HepG2 (cell line): ENCODE measurements around the gene XPO5. TPM values are rescaled to one million over a fixed set of nuclear protein-coding genes. Genes with fewer than 3 reads are reported as not detected.

Experiments used
- AGO2 ChIP-seq: fragments of 200-400 bp; formaldehyde crosslinking; optimal IDR thresholded peaks from 2 replicates; pipeline ENCODE3; 2017; ENCODE audit warnings: mild to moderate bottlenecking, low read depth, low read length, moderate library complexity
- CSRNP1 ChIP-seq: sonication (generic); formaldehyde crosslinking; IDR thresholded peaks from 2 replicates; pipeline ENCODE4 v1.8.1; 2023; ENCODE audit warnings: mild to moderate bottlenecking, missing genetic modification reagents
- DNMT3B ChIP-seq: conservative IDR thresholded peaks from 2 replicates; pipeline ENCODE4 v1.6.1; 2016; ENCODE audit warnings: missing biosample characterization, control low read depth
- ELF3 ChIP-seq: IDR thresholded peaks from 2 replicates; pipeline ENCODE4 v1.6.1; 2016; ENCODE audit warnings: missing genetic modification reagents, missing compliant biosample characterization
- FIP1L1 ChIP-seq: fragments of 200-400 bp; formaldehyde crosslinking; IDR thresholded peaks from 2 replicates; pipeline ENCODE4 v1.6.1; 2018; ENCODE audit warnings: low read depth, mild to moderate bottlenecking, low read length, moderate library complexity, borderline replicate concordance; ENCODE audit not compliant: insufficient read depth
- FOXK2 ChIP-seq: fragments of 450-650 bp; IDR thresholded peaks from 2 replicates; pipeline ENCODE4 v1.6.1; 2016
- MLLT10 ChIP-seq: sonication (generic); formaldehyde crosslinking; IDR thresholded peaks from 2 replicates; pipeline ENCODE4 v1.4.0; 2020; ENCODE audit warnings: missing genetic modification reagents
- MTF1 ChIP-seq: sonication (generic); formaldehyde crosslinking; IDR thresholded peaks from 2 replicates; pipeline ENCODE4 v1.5.0; 2020; ENCODE audit warnings: missing genetic modification reagents
- MYC ChIP-seq: sonication (generic); formaldehyde crosslinking; IDR thresholded peaks from 2 replicates; pipeline ENCODE4 v1.9.0; 2021; ENCODE audit warnings: missing genetic modification reagents, borderline replicate concordance
- MYNN ChIP-seq: sonication (generic); formaldehyde crosslinking; IDR thresholded peaks from 2 replicates; pipeline ENCODE4 v1.4.0; 2020; ENCODE audit warnings: mild to moderate bottlenecking, low read depth, missing genetic modification reagents
- RFXANK ChIP-seq: IDR thresholded peaks from 2 replicates; pipeline ENCODE4 v1.6.1; 2016
- SOX5 ChIP-seq: IDR thresholded peaks from 2 replicates; pipeline ENCODE4 v1.6.1; 2016; ENCODE audit warnings: borderline replicate concordance
- STAG1 ChIP-seq: sonication (generic); formaldehyde crosslinking; IDR thresholded peaks from 2 replicates; pipeline ENCODE4 v1.4.0; 2020; ENCODE audit warnings: missing genetic modification reagents
- USF2 ChIP-seq, 2 experiments: sonication (generic) in 1 of 2; formaldehyde crosslinking in 1 of 2; IDR thresholded peaks; 2 replicates each; pipeline versions ENCODE4 v1.5.1 to v1.6.1; 2011 to 2020; ENCODE audit warnings: borderline replicate concordance in 1 of 2, low read depth in 1 of 2, low read length in 1 of 2, mild to moderate bottlenecking in 1 of 2, missing genetic modification reagents in 1 of 2, moderate library complexity in 1 of 2
- ZNF121 ChIP-seq: sonication (generic); formaldehyde crosslinking; IDR thresholded peaks from 2 replicates; pipeline ENCODE4 v1.5.0; 2020; ENCODE audit warnings: mild to moderate bottlenecking, missing genetic modification reagents
- ZNF124 ChIP-seq: sonication (generic); formaldehyde crosslinking; IDR thresholded peaks from 2 replicates; pipeline ENCODE4 v1.4.0; 2020; ENCODE audit warnings: missing genetic modification reagents
- ZNF619 ChIP-seq: sonication (generic); formaldehyde crosslinking; IDR thresholded peaks from 2 replicates; pipeline ENCODE4 v1.4.0; 2020; ENCODE audit warnings: mild to moderate bottlenecking, missing genetic modification reagents
- ZXDC ChIP-seq: sonication (generic); formaldehyde crosslinking; IDR thresholded peaks from 2 replicates; pipeline ENCODE4 v1.5.0; 2020; ENCODE audit warnings: mild to moderate bottlenecking, missing genetic modification reagents
- polyA plus RNA-seq, 8 experiments: library from polyadenylated mRNA; depleted of rRNA in 3 of 8; stranded (reverse) in 7 of 8; unstranded in 1 of 8; fragments of >200 nt; fragmentation: Illumina TruSeq in 4 of 8; extraction: Trizol in 4 of 8; gene quantifications; 2 replicates each; pipeline versions ENCODE4 v1.2.1 to v1.2.3, GENCODE V29; 2011 to 2016; ENCODE audit warnings: low read depth in 4 of 8, missing spikeins in 1 of 8, mixed read lengths in 1 of 8; ENCODE audit not compliant: insufficient read depth in 1 of 8
- total RNA-seq, 5 experiments: library from RNA; depleted of rRNA; stranded (reverse); fragments of >200 nt; fragmentation: Illumina TruSeq; extraction: Trizol; gene quantifications; 2 replicates each; pipeline ENCODE4 v1.2.3, GENCODE V29; 2016; ENCODE audit warnings: low read depth in 1 of 5
- TF ChIP-seq, protein P1 (sequence below): sonication (generic); formaldehyde crosslinking; IDR thresholded peaks from 2 replicates; pipeline ENCODE4 v1.5.0; 2020; ENCODE audit warnings: missing genetic modification reagents
- TF ChIP-seq, protein P2 (sequence below): sonication (generic); formaldehyde crosslinking; IDR thresholded peaks from 2 replicates; pipeline ENCODE4 v1.8.0; 2022; ENCODE audit warnings: mild to moderate bottlenecking, missing genetic modification reagents

XPO5 gene
- total and polyA plus RNA-seq, 2 of the 13 experiments (the other 11 are each of a cell fraction or from before 2014, with no cell fraction given): 52.2 to 68.0 TPM

DNA sequence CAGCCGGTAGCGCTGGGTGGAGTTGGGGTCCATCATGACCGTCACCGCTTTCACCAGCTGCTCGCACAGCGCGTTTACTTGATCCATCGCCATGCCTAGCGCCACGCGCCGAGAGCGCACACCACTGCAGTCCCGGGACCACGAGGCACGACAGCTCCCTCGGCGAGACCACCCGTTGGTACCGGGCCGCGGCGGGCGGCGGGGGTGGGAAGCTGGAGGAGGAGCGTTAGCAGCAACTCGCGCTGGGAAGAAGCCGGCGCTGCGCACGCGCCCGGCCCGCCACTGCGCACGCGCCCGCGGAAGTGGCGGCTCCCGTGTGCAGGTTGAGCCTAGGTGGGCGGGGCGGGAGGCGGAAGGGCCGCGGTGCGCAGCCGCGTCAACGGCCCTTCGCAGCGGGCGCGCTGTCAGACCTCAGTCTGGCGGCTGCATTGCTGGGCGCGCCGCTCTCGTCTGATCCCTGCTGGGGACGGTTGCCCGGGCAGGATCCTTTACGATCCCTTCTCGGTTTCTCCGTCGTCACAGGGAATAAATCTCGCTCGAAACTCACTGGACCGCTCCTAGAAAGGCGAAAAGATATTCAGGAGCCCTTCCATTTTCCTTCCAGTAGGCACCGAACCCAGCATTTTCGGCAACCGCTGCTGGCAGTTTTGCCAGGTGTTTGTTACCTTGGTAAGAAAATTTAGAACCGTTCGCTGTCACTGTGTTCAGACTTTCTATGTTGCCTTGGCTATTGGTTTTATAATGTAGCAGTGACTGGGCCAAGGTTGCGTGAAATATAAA, at the start of gene XPO5, which contains the start of gene POLH (continued):
- TF ChIP-seq, protein P1, sequence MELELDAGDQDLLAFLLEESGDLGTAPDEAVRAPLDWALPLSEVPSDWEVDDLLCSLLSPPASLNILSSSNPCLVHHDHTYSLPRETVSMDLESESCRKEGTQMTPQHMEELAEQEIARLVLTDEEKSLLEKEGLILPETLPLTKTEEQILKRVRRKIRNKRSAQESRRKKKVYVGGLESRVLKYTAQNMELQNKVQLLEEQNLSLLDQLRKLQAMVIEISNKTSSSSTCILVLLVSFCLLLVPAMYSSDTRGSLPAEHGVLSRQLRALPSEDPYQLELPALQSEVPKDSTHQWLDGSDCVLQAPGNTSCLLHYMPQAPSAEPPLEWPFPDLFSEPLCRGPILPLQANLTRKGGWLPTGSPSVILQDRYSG (CRISPR knock-in tag): peak; percentile 95; the same call in 1 of the 2 replicates
- TF ChIP-seq SOX5 (CRISPR knock-in tag): peak; percentile 56; the same call in 1 of the 2 replicates
- TF ChIP-seq ZXDC: no peak; the same call in none of the 2 replicates
- 0 out of 2 replicates have a peak, but pooled peaks have one; percentile 48 for TF ChIP-seq MLLT10 (CRISPR knock-in tag)
- TF ChIP-seq FOXK2: no peak
- peak; percentile 98 for TF ChIP-seq DNMT3B (CRISPR knock-in tag)
- TF ChIP-seq ZNF121 (CRISPR knock-in tag): 0 out of 2 replicates have a peak, but pooled peaks have one; percentile 25
- TF ChIP-seq, protein P2, sequence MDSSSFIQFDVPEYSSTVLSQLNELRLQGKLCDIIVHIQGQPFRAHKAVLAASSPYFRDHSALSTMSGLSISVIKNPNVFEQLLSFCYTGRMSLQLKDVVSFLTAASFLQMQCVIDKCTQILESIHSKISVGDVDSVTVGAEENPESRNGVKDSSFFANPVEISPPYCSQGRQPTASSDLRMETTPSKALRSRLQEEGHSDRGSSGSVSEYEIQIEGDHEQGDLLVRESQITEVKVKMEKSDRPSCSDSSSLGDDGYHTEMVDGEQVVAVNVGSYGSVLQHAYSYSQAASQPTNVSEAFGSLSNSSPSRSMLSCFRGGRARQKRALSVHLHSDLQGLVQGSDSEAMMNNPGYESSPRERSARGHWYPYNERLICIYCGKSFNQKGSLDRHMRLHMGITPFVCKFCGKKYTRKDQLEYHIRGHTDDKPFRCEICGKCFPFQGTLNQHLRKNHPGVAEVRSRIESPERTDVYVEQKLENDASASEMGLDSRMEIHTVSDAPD (CRISPR knock-in tag): peak; percentile 73; the same call in 1 of the 2 replicates
- TF ChIP-seq ZNF124 (CRISPR knock-in tag): peak; percentile 80; the same call in 1 of the 2 replicates
- peak; percentile 12; the same call in 1 of the 2 replicates for TF ChIP-seq RFXANK (CRISPR knock-in tag)
- TF ChIP-seq CSRNP1 (CRISPR knock-in tag): peak; percentile 96
- no peak for TF ChIP-seq USF2 (IDR thresholded peaks at IDR 0.05; ENCODE audit: low read depth, low read length)
- TF ChIP-seq USF2 (CRISPR knock-in tag; IDR thresholded peaks at IDR 0.05; ENCODE audit: borderline replicate concordance): no peak; the same call in 1 of the 2 replicates
- 0 out of 2 replicates have a peak, but pooled peaks have one; percentile 7 for TF ChIP-seq STAG1 (CRISPR knock-in tag)
- peak; percentile 76 for TF ChIP-seq AGO2
- peak; percentile 89 for TF ChIP-seq ELF3 (CRISPR knock-in tag)
- peak; percentile 69; the same call in 1 of the 2 replicates for TF ChIP-seq ZNF619 (CRISPR knock-in tag)
- TF ChIP-seq MTF1 (CRISPR knock-in tag): 0 out of 2 replicates have a peak, but pooled peaks have one; percentile 80
- TF ChIP-seq FIP1L1: no peak
- TF ChIP-seq MYC (CRISPR knock-in tag): peak; percentile 97
- TF ChIP-seq MYNN (CRISPR knock-in tag): peak; percentile 84; the same call in 1 of the 2 replicates
